Measurements from ENCODE around the gene FOXO4. TPM values are rescaled to one million over a fixed set of nuclear protein-coding genes. Genes with fewer than 3 reads are reported as not detected.
A peak's percentile ranks its signal among the peaks of the same experiment; 100 is the strongest.

FOXO4 gene
- total RNA-seq, 1 experiment from 2014 or later, result 14.7 TPM

DNA sequence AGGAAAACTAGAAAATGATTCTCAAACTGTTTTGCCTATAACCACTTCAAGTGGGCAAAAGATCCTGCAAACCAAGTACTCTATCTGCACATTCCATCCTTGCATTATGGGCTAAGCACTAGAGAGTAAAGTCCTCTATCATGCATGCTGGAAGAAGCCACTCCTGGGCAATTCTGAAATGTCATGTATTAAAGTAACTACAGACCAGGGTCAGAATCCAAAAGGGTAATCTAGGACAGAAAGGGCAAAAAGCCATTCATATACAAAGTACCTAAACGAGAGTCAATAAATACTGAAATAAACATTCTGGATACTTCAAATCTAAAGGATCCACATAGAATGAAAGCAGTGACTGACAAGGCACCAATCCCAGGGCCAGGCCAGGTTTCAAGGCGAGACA lies 28.6 kb upstream of the FOXO4 start:
- no peak for TF ChIP-seq SIN3A (IDR thresholded peaks at IDR 0.05; ENCODE audit: low read depth)
- TF ChIP-seq, protein P1, sequence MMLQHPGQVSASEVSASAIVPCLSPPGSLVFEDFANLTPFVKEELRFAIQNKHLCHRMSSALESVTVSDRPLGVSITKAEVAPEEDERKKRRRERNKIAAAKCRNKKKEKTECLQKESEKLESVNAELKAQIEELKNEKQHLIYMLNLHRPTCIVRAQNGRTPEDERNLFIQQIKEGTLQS (IDR thresholded peaks at IDR 0.05), result no peak
- TF ChIP-seq, protein P2, sequence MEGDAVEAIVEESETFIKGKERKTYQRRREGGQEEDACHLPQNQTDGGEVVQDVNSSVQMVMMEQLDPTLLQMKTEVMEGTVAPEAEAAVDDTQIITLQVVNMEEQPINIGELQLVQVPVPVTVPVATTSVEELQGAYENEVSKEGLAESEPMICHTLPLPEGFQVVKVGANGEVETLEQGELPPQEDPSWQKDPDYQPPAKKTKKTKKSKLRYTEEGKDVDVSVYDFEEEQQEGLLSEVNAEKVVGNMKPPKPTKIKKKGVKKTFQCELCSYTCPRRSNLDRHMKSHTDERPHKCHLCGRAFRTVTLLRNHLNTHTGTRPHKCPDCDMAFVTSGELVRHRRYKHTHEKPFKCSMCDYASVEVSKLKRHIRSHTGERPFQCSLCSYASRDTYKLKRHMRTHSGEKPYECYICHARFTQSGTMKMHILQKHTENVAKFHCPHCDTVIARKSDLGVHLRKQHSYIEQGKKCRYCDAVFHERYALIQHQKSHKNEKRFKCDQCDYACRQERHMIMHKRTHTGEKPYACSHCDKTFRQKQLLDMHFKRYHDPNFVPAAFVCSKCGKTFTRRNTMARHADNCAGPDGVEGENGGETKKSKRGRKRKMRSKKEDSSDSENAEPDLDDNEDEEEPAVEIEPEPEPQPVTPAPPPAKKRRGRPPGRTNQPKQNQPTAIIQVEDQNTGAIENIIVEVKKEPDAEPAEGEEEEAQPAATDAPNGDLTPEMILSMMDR (IDR thresholded peaks at IDR 0.05 in 2 of 3, conservative IDR thresholded peaks at IDR 0.05 in 1 of 3; ENCODE audit: borderline replicate concordance in 1 of 3, insufficient read depth in 1 of 3, low read depth in 2 of 3, low read length in 2 of 3), result no peak
- TF ChIP-seq, protein P3, sequence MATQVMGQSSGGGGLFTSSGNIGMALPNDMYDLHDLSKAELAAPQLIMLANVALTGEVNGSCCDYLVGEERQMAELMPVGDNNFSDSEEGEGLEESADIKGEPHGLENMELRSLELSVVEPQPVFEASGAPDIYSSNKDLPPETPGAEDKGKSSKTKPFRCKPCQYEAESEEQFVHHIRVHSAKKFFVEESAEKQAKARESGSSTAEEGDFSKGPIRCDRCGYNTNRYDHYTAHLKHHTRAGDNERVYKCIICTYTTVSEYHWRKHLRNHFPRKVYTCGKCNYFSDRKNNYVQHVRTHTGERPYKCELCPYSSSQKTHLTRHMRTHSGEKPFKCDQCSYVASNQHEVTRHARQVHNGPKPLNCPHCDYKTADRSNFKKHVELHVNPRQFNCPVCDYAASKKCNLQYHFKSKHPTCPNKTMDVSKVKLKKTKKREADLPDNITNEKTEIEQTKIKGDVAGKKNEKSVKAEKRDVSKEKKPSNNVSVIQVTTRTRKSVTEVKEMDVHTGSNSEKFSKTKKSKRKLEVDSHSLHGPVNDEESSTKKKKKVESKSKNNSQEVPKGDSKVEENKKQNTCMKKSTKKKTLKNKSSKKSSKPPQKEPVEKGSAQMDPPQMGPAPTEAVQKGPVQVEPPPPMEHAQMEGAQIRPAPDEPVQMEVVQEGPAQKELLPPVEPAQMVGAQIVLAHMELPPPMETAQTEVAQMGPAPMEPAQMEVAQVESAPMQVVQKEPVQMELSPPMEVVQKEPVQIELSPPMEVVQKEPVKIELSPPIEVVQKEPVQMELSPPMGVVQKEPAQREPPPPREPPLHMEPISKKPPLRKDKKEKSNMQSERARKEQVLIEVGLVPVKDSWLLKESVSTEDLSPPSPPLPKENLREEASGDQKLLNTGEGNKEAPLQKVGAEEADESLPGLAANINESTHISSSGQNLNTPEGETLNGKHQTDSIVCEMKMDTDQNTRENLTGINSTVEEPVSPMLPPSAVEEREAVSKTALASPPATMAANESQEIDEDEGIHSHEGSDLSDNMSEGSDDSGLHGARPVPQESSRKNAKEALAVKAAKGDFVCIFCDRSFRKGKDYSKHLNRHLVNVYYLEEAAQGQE (IDR thresholded peaks at IDR 0.05; ENCODE audit: low read depth), result no peak
- no peak for TF ChIP-seq JUND (IDR thresholded peaks at IDR 0.05)
- no peak for TF ChIP-seq YY1 (IDR thresholded peaks at IDR 0.05; ENCODE audit: extremely low read depth, insufficient replicate concordance, low read depth, low read length)
- TF ChIP-seq CEBPB (IDR thresholded peaks at IDR 0.05; ENCODE audit: low read depth), result no peak
- TF ChIP-seq EZH2 (IDR thresholded peaks at IDR 0.05), result no peak
- TF ChIP-seq FOSL1 (IDR thresholded peaks at IDR 0.05; ENCODE audit: low read depth), result no peak
- no peak for TF ChIP-seq RAD21 (IDR thresholded peaks at IDR 0.05; ENCODE audit: low read depth)
- TF ChIP-seq EGR1 (IDR thresholded peaks at IDR 0.05; ENCODE audit: low read depth), result no peak
- no peak for TF ChIP-seq ELF1 (IDR thresholded peaks at IDR 0.05; ENCODE audit: borderline replicate concordance, low read depth)
- Histone ChIP-seq H3K4me3 (replicated peaks in 1 of 2; ENCODE audit: low read depth in 1 of 2, low read length in 2 of 2) (peak overlapping the region; percentile 74 to 75), H3K79me2 (ENCODE audit: insufficient read depth, low read length) (peaks cover 14% of the 10 kb centered on the region), H3K9me2 (ENCODE audit: insufficient read depth) (no peaks in the 10 kb centered on the region), H2AFZ (ENCODE audit: low read depth, low read length, poor library complexity, severe bottlenecking) (no peak overlapping the region), H3K9ac (ENCODE audit: low read length) (peak overlapping the region; percentile 74), H3K36me3 (ENCODE audit: control insufficient read depth in 1 of 2, insufficient read depth in 2 of 2, low read length in 2 of 2) (no peaks in the 10 kb centered on the region; a peak in 1 of 4 replicates), H3K27me3 (ENCODE audit: insufficient read depth, low read length) (no peaks in the 10 kb centered on the region), H3K4me2 (ENCODE audit: low read length) (peak overlapping the region; percentile 69), H4K20me1 (ENCODE audit: insufficient read depth) (no peaks in the 10 kb centered on the region), H3K4me1 (ENCODE audit: control insufficient read depth in 1 of 2, insufficient read depth in 2 of 2, low read length in 2 of 2) (peaks cover 2 to 10% of the 10 kb centered on the region in 2 experiments; a peak in 3 of 4 replicates), H3K9me3 (ENCODE audit: control insufficient read depth in 1 of 2, insufficient read depth in 1 of 2, low read depth in 1 of 2, low read length in 2 of 2) (no peaks in the 10 kb centered on the region), H3K27ac (ENCODE audit: low read depth, low read length) (peak overlapping the region; percentile 73; the same call in 1 of the 2 replicates)
- RAD21 ChIA-PET (ENCODE audit: low non-redundant PET in 1 of 2, low total read pairs in 2 of 2, uncharacterized antibody in 2 of 2, unreplicated experiment in 2 of 2), result no interaction called here
- BruUV-seq (replicated peaks), result no TSS peak
- POLR2A ChIA-PET, result no interaction called here
- ATAC-seq (no peak), DNase-seq (ENCODE audit: low read depth, low spot score) (no peak)
- intact Hi-C loops (cut with micrococcal nuclease), result no loop called here
- CTCF ChIA-PET, result no interaction called here
